Retina (tissue), 1 donor: ENCODE measurements around the gene GDPD1.
"Not testable (repeated sequence)": the region's sequence is repeated elsewhere in the genome, so short reads cannot be mapped to it uniquely, and the experiment has no call there.

Source experiments
- DNase-seq: peaks from one replicate; pipeline ENCODE4 v3.0.0-alpha.2; 2016

GDPD1 gene

DNA sequence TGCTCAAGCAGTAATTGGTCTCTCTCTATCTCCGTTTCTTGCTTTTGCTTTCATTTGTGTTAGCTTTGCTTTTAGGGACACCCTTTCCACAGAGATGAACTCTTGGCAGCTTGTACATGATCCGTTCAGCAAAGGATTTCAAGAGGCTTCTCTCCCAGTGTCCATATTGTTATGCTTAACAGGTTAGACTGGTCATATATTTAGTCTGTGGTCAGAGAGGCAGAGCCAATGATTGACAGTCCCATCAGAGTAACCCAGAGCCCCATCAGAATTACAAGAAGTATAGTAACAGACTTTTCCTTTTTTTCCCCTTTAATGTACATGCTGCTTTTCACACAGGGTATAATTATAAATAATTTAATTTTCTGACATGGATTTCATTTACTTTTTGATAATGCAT, 34.4 kb downstream of the GDPD1 start:
- no peak for DNase-seq

DNA sequence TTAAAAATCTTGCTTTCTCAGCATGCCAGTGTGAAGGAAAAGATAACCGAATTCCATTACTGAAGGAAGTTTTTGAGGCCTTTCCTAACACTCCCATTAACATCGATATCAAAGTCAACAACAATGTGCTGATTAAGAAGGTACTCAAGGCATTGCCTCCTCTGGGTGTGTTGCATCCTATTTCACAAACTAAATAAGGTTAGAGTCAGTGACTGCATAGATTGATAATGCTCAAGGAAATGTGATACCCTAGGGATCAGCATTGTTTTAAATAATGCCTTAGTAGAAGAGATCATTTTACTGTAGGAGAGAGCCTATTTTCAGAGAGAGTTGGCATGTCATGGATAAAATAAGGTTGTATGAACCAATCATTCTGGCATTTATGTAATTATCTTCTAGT, 36.8 kb downstream of the GDPD1 start:
- no peak for DNase-seq

- no peak for DNase-seq
These were observed 40.4 kb downstream of the GDPD1 start for GRCh38 chr17:59260722-59261121.

- no peak for DNase-seq
These were observed 46.4 kb downstream of the GDPD1 start for GRCh38 chr17:59266745-59267144.

- no peak for DNase-seq
These were observed 47.5 kb downstream of the GDPD1 start for GRCh38 chr17:59267776-59268175.

DNA sequence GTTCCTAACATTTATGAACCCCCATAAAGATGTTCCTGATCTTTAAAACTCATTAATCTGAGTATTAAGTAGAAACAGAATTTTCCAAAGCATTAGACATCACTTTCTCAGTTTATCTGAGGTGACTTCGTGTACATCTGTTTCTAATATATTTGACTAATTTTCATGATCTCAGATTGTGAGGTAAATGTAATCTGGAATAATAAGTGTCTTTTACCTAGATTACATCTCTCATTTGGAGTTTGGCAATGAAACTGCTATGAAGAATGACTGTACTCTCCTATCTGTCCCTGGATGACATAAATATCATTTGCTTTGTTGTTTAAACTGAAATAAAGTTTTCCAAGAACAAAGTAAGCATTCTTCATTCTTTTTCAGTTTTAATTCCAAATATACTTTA, 55.3 kb downstream of the GDPD1 start:
- DNase-seq, result no peak

- no peak for DNase-seq
These were observed 56.7 kb downstream of the GDPD1 start for GRCh38 chr17:59277031-59277430.

DNA sequence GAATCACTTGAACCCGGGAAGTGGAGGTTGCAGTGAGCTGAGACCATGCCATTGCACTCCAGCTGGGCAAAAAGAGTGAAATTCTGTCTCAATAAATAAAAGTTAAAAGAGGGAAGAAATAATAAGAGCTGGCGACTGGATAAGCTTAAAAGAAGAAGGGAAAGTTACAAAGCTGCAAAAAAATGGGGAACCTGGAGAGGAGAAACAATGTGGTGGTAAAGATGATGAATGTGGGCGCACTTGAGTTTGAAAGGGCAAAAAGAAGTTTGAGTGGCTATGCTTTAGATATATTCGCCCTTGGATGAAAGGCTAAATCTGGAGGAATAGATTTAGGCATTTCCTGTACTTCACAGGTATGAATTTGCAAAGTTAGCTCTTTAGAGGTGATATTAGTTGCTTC, 58.1 kb downstream of the GDPD1 start:
- DNase-seq, result no peak

DNA sequence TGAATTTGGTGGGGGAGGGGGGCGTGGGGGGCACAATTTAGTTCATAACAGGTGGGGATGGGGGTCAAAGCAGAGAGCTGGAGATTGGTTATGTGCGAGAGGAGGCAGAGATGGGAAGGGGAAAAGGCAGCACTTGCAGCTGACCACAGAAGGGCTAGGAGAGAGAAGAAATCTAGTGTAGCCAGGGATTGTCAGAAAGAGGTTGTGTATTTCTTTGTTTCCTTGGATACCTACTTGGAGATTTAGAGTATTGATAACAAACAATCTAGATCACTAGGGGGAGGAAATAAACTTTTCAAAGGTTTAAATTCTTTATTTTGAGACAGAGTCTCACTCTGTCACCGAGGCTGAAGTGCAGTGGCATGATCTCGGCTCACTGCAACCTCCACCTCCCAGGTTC, 64.0 kb downstream of the GDPD1 start:
- no peak for DNase-seq

GRCh38 chr17:59287452-59287851, 67.1 kb downstream of the GDPD1 start:
- no peak for DNase-seq

- DNase-seq, result no peak
These were observed 67.6 kb downstream of the GDPD1 start for GRCh38 chr17:59287891-59288290.

DNA sequence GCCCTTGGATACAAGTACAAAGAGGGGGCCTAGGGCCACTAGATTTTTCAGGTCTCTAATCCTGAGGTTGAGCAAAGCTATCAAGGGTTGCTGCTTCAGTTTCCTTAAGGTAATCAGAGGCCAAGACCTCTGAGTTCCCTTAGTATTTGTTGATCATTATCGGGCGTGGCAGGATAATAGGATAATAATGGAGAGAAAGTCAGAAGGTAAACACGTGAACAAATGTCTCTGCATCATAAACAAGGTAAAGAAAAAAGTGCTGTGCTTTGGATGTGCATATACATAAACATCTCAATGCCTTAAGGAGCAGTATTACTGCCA, 69.6 kb downstream of the GDPD1 start:
- no peak for DNase-seq

DNA sequence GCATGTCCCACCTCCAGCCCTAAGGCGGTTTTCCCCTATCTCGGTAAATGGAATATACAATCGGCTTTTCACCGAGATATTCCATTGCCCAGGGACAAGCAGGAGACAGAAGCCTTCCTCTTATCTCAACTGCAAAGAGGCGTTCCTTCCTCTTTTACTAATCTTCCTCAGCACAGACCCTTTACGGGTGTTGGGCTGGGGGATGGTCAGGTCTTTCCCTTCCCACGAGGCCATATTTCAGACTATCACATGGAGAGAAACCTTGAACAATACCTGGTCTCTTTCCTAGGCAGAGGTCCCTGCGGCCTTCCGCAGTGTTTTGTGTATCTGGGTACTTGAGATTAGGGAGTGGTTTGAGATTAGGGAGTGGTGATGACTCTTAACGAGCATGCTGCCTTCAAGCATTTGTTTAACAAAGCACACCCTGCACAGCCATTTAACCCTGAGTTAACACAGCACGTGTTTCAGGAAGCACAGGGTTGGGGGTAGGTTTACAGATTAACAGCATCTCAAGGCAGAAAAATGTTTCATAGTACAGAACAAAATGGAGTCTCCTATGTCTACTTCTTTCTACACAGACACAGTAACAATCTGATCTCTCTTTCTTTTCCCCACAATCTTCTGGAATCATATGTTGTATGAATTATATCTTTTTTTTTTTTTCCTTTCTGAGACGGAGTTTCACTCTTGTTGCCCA, 70.1 kb downstream of the GDPD1 start:
- DNase-seq, result not testable (repeated sequence)

- DNase-seq, result no peak
These were observed 71.8 kb downstream of the GDPD1 start for GRCh38 chr17:59292174-59292523.

DNA sequence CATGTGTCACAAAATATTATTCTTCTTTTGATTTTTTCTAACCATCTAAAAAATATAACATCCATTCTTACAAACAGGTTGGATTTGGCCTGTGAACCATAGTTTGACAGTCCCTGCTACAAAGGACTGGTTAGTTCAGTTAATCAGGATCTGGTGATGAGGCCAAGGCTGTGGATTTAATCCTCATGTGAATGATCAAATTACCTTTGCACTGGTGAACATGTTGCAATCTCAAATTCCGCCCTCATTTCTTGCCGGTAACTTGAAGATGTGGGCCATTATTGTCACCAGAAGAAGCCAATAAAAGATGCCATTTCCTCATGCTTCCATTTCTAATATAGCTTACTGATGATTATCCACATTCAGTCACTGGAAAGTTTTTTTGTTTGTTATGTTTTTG, 75.9 kb downstream of the GDPD1 start:
- DNase-seq, result no peak

DNA sequence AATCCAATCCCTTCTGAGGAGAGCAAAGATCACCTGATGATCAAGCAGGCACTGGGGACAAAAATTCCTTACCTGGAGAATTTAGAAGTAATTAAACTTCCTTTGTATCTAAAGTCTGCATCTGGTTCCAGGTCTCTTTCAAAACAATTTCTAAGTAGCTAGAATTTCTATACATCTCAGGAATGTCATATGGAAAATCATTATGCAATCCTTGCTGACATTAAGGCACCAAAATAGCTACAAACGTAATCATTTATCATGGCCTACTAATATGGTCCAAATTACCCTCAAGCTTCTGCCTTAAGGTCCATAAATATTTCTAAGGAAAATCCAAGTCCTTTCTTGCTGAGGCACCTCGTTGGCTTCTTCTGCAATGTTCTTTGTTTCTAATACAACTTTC, 78.2 kb downstream of the GDPD1 start:
- DNase-seq, result no peak

DNA sequence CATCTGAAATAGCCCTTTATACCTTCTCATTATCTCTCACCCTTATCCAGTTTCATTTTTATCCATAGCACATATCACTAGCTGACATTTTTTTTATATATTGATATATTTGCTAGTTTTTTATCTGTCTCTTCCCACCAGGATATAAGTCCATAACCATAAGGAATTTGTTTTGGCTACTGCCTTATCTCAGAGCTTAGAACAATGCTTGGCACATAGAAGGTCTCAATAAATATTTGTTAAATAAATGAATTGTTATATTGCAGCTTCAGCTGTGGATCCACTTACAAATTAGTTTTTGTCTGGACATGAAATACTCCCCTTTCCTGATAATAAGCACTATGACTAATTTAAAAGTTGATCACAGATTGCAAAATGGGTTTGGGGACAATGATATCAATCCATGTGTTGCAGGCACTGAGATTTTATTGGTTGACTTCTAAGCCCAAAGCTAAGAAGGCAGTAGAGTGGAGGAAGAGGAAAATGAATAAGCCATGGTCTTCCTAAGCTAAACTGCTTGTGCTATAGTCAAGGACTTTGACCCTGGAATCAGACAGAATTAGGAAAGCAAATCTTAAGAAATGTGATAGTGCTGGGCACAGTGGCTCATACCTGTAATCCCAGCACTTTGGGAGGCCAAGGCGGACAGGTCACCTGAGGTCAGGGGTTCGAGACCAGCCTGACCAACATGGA, 79.2 kb downstream of the GDPD1 start:
- no peak for DNase-seq

- DNase-seq, result no peak
These were observed 80.6 kb downstream of the GDPD1 start for GRCh38 chr17:59300941-59301340.

DNA sequence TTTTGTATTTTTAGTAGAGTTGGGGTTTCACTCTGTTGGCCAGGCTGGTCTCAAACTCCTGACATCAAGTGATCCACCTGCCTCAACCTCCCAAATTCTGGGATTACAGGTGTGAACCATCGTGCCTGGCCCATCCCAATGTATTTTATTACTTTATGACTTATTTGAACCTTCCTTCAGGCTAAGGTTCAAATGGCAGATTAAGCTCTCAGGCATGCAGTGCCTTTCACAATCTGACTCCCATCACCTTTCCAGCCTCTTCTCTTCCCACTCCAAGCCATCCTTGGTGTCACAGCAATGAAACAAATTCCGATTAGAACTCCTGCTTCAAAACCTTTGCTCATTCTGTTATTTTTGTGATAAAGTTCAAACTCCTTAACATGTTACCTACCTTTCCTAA, 84.5 kb downstream of the GDPD1 start:
- no peak for DNase-seq

DNA sequence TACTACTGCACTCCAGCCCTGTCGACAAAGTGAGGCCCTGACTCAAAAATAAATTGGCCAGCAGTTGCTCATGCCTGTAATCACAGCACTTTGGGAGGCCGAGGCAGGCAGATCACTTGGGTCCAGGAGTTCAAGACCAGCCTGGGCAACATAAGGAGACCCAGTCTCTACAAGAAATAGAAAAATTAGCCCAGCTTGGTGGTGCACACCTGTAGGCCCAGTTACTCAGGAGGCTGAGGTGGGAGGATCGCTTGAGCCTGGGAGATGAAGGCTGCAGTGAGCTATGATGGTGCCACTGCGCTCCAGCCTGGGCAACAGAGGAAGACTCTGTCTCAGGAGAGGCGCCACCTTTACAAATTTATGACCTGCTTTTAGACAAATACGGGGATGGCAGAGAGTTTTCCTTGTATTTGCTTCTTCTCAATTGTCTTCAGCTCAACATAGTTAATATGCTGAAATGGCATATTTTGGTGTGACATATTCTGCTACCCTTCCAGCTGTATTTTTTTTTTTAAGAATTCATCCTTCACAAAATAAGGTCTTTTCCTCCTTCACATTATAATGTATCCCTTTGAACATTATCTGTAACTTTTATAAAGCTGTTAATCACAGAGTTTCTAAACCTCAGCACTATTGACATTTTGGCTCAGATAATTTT, 90.1 kb downstream of the GDPD1 start:
- no peak for DNase-seq

DNA sequence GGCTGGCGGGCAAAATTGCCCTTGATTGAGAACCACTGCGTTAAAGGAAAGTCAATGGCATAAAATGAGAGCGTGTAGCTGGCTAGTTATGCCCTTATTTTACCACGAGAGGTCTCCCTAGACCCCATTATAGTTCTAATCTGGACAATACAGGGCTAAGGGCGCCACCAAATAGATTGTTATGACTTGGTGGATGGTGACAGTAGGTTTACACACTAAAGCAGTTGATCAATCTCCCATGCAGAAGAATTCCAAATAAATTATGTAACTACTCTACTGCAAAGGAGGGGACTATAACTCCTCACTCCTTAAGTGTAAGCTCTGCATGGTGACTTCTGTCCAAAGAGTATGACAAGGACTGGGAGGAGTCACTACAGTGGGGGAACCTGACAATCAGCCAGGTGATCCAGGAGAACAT, 90.7 kb downstream of the GDPD1 start:
- peak; percentile 64 for DNase-seq

- not testable (repeated sequence) for DNase-seq
These were observed 91.2 kb downstream of the GDPD1 start for GRCh38 chr17:59311521-59311920.

- no peak for DNase-seq
These were observed 95.6 kb downstream of the GDPD1 start for GRCh38 chr17:59315866-59316265.
